ENCODE measurements around the gene COL26A1. TPM values are rescaled to one million over a fixed set of nuclear protein-coding genes. Genes with fewer than 3 reads are reported as not detected.

COL26A1 gene
- total and polyA plus RNA-seq, 2 experiments from 2014 or later = 11.6 to 19.1 TPM

GRCh38 chr7:101555269-101555920 is 192.7 kb downstream of the COL26A1 start:
- H3K9me2 ChIP-seq (replicated peaks; ENCODE audit: insufficient read depth) = no peaks in the 10 kb centered on the region
- no peaks in the 10 kb centered on the region for H3K9me3 ChIP-seq (ENCODE audit: low read depth)
- no peak overlapping the region for H2AFZ ChIP-seq
- no peak overlapping the region for H3K4me3 ChIP-seq
- no peaks in the 10 kb centered on the region for H3K27me3 ChIP-seq
- no peaks in the 10 kb centered on the region for H3K4me1 ChIP-seq (ENCODE audit: insufficient read depth)
- no peak overlapping the region for H3K4me2 ChIP-seq
- no peaks in the 10 kb centered on the region for H4K20me1 ChIP-seq (ENCODE audit: insufficient read depth, poor library complexity, severe bottlenecking)
- TF ChIP-seq CTCF (IDR thresholded peaks at IDR 0.05; ENCODE audit: poor library complexity) = no peak
- no peak for TF ChIP-seq EZH2 (IDR thresholded peaks at IDR 0.05; ENCODE audit: borderline replicate concordance)
- TF ChIP-seq EZH2phosphoT487 (IDR thresholded peaks at IDR 0.05; ENCODE audit: low read depth, severe bottlenecking, unreplicated experiment) = no peak
- WGBS (ENCODE audit: low lambda C conversion rate, missing lambda C conversion rate) = 93% methylated on average over 12 of the region's 12 CpGs
- no peak for DNase-seq (ENCODE audit: low spot score)
- no peaks in the 10 kb centered on the region for H3K36me3 ChIP-seq (replicated peaks; ENCODE audit: insufficient read depth, low read depth)
- no peaks in the 10 kb centered on the region for H3K79me2 ChIP-seq
- H3K27ac ChIP-seq = no peak overlapping the region

- DNase-seq (ENCODE audit: low spot score) = no peak
- no peaks in the 10 kb centered on the region for H3K9me3 ChIP-seq (ENCODE audit: low read depth)
- no peaks in the 10 kb centered on the region for H3K4me1 ChIP-seq (ENCODE audit: insufficient read depth)
- H3K4me2 ChIP-seq = no peak overlapping the region
- H4K20me1 ChIP-seq (ENCODE audit: insufficient read depth, poor library complexity, severe bottlenecking) = no peaks in the 10 kb centered on the region
- H3K36me3 ChIP-seq (replicated peaks; ENCODE audit: insufficient read depth, low read depth) = no peaks in the 10 kb centered on the region
- TF ChIP-seq CTCF (IDR thresholded peaks at IDR 0.05; ENCODE audit: poor library complexity) (no peak), EZH2 (IDR thresholded peaks at IDR 0.05; ENCODE audit: borderline replicate concordance) (no peak), EZH2phosphoT487 (IDR thresholded peaks at IDR 0.05; ENCODE audit: low read depth, severe bottlenecking, unreplicated experiment) (no peak)
- no peaks in the 10 kb centered on the region for H3K9me2 ChIP-seq (replicated peaks; ENCODE audit: insufficient read depth)
- no peak overlapping the region for H2AFZ ChIP-seq
- no peaks in the 10 kb centered on the region for H3K27me3 ChIP-seq
- H3K27ac ChIP-seq = no peak overlapping the region
- WGBS (ENCODE audit: low lambda C conversion rate, missing lambda C conversion rate) = 86% methylated on average over 3 of the region's 3 CpGs
- H3K4me3 ChIP-seq = no peak overlapping the region
- no peaks in the 10 kb centered on the region for H3K79me2 ChIP-seq
Observed at GRCh38 chr7:101555921-101556275, 193.2 kb downstream of the COL26A1 start.

GRCh38 chr7:101556453-101556968 is 193.8 kb downstream of the COL26A1 start:
- Histone ChIP-seq H3K4me2 (no peak overlapping the region), H2AFZ (no peak overlapping the region), H3K27ac (no peak overlapping the region), H3K79me2 (no peaks in the 10 kb centered on the region), H4K20me1 (ENCODE audit: insufficient read depth, poor library complexity, severe bottlenecking) (no peaks in the 10 kb centered on the region), H3K4me3 (no peak overlapping the region), H3K36me3 (replicated peaks; ENCODE audit: insufficient read depth, low read depth) (no peaks in the 10 kb centered on the region), H3K9me3 (ENCODE audit: low read depth) (no peaks in the 10 kb centered on the region), H3K9me2 (replicated peaks; ENCODE audit: insufficient read depth) (no peaks in the 10 kb centered on the region), H3K27me3 (no peaks in the 10 kb centered on the region), H3K4me1 (ENCODE audit: insufficient read depth) (no peaks in the 10 kb centered on the region)
- 91% methylated on average over 1 of the region's 1 CpG for WGBS (ENCODE audit: low lambda C conversion rate, missing lambda C conversion rate)
- TF ChIP-seq CTCF (IDR thresholded peaks at IDR 0.05; ENCODE audit: poor library complexity) = no peak
- TF ChIP-seq EZH2 (IDR thresholded peaks at IDR 0.05; ENCODE audit: borderline replicate concordance) = no peak
- TF ChIP-seq EZH2phosphoT487 (IDR thresholded peaks at IDR 0.05; ENCODE audit: low read depth, severe bottlenecking, unreplicated experiment) = no peak
- no peak for DNase-seq (ENCODE audit: low spot score)
